ENCODE results near the gene CRPPA. TPM values are rescaled to one million over a fixed set of nuclear protein-coding genes. Genes with fewer than 3 reads are reported as not detected.

CRPPA gene
- total and polyA plus RNA-seq, 2 of the 13 experiments (the other 11 are each of a cell fraction or from before 2014, with no cell fraction given): 0.16 to 1.3 TPM

- TF ChIP-seq ETV5 (CRISPR knock-in tag; IDR thresholded peaks at IDR 0.05; ENCODE audit: borderline replicate concordance) (no peak), TAF1 (CRISPR knock-in tag; IDR thresholded peaks at IDR 0.05) (peak; percentile 59; the same call in 1 of the 2 replicates), DR1 (CRISPR knock-in tag; IDR thresholded peaks at IDR 0.05) (peak; percentile 48; the same call in 1 of the 2 replicates), ZNF766 (CRISPR knock-in tag; IDR thresholded peaks at IDR 0.05; ENCODE audit: borderline replicate concordance) (no peak), TCF7 (IDR thresholded peaks at IDR 0.05; ENCODE audit: low read depth) (no peak), UBTF (CRISPR knock-in tag; IDR thresholded peaks at IDR 0.05) (peak; percentile 99), ZBTB25 (CRISPR knock-in tag; IDR thresholded peaks at IDR 0.05) (0 out of 2 replicates have a peak, but pooled peaks have one; percentile 15), POGZ (CRISPR knock-in tag; IDR thresholded peaks at IDR 0.05) (peak; percentile 58; the same call in 1 of the 2 replicates), ZFP36L1 (CRISPR knock-in tag; IDR thresholded peaks at IDR 0.05) (no peak), TCF12 (IDR thresholded peaks at IDR 0.05) (no peak), TCF12 (CRISPR knock-in tag; IDR thresholded peaks at IDR 0.05) (0 out of 2 replicates have a peak, but pooled peaks have one; percentile 73), HIVEP1 (CRISPR knock-in tag; IDR thresholded peaks at IDR 0.05) (peak; percentile 36), SETDB1 (CRISPR knock-in tag; IDR thresholded peaks at IDR 0.05; ENCODE audit: borderline replicate concordance) (peak; percentile 80; the same call in 1 of the 2 replicates), SRY (CRISPR knock-in tag; IDR thresholded peaks at IDR 0.05) (peak; percentile 48; the same call in 1 of the 2 replicates), NFKB2 (CRISPR knock-in tag; IDR thresholded peaks at IDR 0.05; ENCODE audit: borderline replicate concordance) (peak; percentile 65; the same call in 1 of the 2 replicates), ZFP37 (CRISPR knock-in tag; IDR thresholded peaks at IDR 0.05; ENCODE audit: borderline replicate concordance) (no peak), SAP130 (CRISPR knock-in tag; IDR thresholded peaks at IDR 0.05; ENCODE audit: low read depth) (peak; percentile 64), ZNF567 (CRISPR knock-in tag; IDR thresholded peaks at IDR 0.05; ENCODE audit: borderline replicate concordance) (0 out of 2 replicates have a peak, but pooled peaks have one; percentile 37), EEA1 (CRISPR knock-in tag; IDR thresholded peaks at IDR 0.05; ENCODE audit: borderline replicate concordance) (peak; percentile 29; the same call in 1 of the 2 replicates), MBNL3 (CRISPR knock-in tag; conservative IDR thresholded peaks at IDR 0.05) (no peak), ZNF17 (CRISPR knock-in tag; IDR thresholded peaks at IDR 0.05) (no peak), BATF2 (CRISPR knock-in tag; IDR thresholded peaks at IDR 0.05) (no peak), NRL (CRISPR knock-in tag; IDR thresholded peaks at IDR 0.05; ENCODE audit: borderline replicate concordance) (peak; percentile 85), ELF1 (CRISPR knock-in tag; IDR thresholded peaks at IDR 0.05) (peak; percentile 23; the same call in 1 of the 2 replicates), ZMAT3 (CRISPR knock-in tag; conservative IDR thresholded peaks at IDR 0.05) (peak; percentile 56; the same call in 1 of the 2 replicates), TGIF2 (CRISPR knock-in tag; IDR thresholded peaks at IDR 0.05) (no peak)
Observed at GRCh38 chr7:16420649-16421332, 547 bp downstream of the CRPPA start (continued).
